Activated CD4-positive, CD25-positive, alpha-beta regulatory T cell treated with anti-CD3 and anti-CD28 coated beads, Interleukin-2, amount 50 U/mL, for 24 hours (primary cell): ENCODE data around the gene MCCD1.

Source experiments
- ATAC-seq, 2 donors: fragments of 150-1000 bp; cut with Tn5 transposase; one replicate each; pipeline ENCODE4 v1.10.0; 2021; ENCODE audit warnings: mild to moderate bottlenecking in 1 of 2, moderate library complexity in 1 of 2

Gene MCCD1

GRCh38 chr6:31573239-31574105 is 44.7 kb downstream of the MCCD1 start:
- no peak for ATAC-seq

GRCh38 chr6:31574106-31575061 is 45.6 kb downstream of the MCCD1 start:
- no peak for ATAC-seq

DNA sequence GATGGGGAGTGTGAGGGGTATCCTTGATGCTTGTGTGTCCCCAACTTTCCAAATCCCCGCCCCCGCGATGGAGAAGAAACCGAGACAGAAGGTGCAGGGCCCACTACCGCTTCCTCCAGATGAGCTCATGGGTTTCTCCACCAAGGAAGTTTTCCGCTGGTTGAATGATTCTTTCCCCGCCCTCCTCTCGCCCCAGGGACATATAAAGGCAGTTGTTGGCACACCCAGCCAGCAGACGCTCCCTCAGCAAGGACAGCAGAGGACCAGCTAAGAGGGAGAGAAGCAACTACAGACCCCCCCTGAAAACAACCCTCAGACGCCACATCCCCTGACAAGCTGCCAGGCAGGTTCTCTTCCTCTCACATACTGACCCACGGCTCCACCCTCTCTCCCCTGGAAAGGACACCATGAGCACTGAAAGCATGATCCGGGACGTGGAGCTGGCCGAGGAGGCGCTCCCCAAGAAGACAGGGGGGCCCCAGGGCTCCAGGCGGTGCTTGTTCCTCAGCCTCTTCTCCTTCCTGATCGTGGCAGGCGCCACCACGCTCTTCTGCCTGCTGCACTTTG is 46.7 kb downstream of the MCCD1 start, which contains the start of gene TNF:
TNF (plus strand) TSS at position 231 of the 567 bp plus-strand sequence; CDS start at position 408, 177 bp downstream.
- peak; percentile 21 to 25 for ATAC-seq

DNA sequence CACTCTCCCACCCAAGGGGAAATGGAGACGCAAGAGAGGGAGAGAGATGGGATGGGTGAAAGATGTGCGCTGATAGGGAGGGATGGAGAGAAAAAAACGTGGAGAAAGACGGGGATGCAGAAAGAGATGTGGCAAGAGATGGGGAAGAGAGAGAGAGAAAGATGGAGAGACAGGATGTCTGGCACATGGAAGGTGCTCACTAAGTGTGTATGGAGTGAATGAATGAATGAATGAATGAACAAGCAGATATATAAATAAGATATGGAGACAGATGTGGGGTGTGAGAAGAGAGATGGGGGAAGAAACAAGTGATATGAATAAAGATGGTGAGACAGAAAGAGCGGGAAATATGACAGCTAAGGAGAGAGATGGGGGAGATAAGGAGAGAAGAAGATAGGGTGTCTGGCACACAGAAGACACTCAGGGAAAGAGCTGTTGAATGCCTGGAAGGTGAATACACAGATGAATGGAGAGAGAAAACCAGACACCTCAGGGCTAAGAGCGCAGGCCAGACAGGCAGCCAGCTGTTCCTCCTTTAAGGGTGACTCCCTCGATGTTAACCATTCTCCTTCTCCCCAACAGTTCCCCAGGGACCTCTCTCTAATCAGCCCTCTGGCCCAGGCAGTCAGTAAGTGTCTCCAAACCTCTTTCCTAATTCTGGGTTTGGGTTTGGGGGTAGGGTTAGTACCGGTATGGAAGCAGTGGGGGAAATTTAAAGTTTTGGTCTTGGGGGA is 47.4 kb downstream of the MCCD1 start:
- ATAC-seq: no peak

- no peak for ATAC-seq
Measured at GRCh38 chr6:31576897-31577578, 48.3 kb downstream of the MCCD1 start.

DNA sequence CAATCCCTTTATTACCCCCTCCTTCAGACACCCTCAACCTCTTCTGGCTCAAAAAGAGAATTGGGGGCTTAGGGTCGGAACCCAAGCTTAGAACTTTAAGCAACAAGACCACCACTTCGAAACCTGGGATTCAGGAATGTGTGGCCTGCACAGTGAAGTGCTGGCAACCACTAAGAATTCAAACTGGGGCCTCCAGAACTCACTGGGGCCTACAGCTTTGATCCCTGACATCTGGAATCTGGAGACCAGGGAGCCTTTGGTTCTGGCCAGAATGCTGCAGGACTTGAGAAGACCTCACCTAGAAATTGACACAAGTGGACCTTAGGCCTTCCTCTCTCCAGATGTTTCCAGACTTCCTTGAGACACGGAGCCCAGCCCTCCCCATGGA is 48.8 kb downstream of the MCCD1 start:
- ATAC-seq: no peak

- no peak for ATAC-seq
Measured at GRCh38 chr6:31578184-31579118, 49.7 kb downstream of the MCCD1 start.

GRCh38 chr6:31579119-31579505 is 50.4 kb downstream of the MCCD1 start:
- no peak for ATAC-seq
